ENCODE results near the gene PTK6.

DNA sequence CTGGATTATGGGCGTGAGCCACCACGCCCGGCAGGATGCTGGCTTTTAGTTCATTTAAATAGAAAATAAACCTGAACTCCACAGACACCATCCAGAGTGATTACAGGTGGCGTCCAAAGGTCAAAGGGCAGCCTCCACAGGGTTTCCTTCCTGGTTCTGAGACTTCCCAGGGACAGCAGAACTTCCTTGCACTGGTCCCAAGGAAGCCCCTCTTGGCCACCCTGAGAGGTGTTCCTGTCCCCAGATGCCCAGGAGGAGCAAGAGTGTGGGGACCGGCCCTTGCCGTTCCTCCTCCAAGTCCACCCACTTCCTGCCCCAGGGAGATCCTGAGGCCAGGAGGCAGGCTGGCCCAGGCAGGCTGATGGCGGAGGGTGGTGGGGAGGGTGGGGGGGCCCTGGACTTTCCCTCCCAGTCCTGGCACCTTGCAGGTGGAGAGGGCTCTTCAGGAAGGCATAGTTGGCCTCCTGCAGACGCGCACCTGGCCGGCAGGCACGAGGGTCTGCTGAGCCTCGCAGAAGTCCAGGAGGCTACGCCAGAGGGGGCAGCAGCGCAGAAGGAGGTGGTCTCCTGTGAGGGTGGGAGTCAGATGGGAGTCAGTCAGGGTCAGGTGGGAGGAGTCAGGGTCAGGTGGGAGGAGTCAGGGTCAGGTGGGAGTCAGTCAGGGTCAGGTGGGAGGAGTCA, 21.8 kb upstream of the PTK6 start:
- TF ChIP-seq, protein P1, sequence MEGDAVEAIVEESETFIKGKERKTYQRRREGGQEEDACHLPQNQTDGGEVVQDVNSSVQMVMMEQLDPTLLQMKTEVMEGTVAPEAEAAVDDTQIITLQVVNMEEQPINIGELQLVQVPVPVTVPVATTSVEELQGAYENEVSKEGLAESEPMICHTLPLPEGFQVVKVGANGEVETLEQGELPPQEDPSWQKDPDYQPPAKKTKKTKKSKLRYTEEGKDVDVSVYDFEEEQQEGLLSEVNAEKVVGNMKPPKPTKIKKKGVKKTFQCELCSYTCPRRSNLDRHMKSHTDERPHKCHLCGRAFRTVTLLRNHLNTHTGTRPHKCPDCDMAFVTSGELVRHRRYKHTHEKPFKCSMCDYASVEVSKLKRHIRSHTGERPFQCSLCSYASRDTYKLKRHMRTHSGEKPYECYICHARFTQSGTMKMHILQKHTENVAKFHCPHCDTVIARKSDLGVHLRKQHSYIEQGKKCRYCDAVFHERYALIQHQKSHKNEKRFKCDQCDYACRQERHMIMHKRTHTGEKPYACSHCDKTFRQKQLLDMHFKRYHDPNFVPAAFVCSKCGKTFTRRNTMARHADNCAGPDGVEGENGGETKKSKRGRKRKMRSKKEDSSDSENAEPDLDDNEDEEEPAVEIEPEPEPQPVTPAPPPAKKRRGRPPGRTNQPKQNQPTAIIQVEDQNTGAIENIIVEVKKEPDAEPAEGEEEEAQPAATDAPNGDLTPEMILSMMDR (IDR thresholded peaks at IDR 0.05): no peak
- TF ChIP-seq POLR2A (IDR thresholded peaks at IDR 0.05): no peak
